Measurements from ENCODE around the gene PROSER3.
"Not testable (repeated sequence)": the region's sequence is repeated elsewhere in the genome, so short reads cannot be mapped to it uniquely, and the experiment has no call there.

Gene PROSER3

GRCh38 chr19:35795564-35795963 is 37.6 kb downstream of the PROSER3 start:
- not testable (repeated sequence) for DNase-seq

GRCh38 chr19:35796645-35797542 is 38.9 kb downstream of the PROSER3 start:
- DNase-seq = no peak

- DNase-seq = no peak
These were observed 39.7 kb downstream of the PROSER3 start for GRCh38 chr19:35797663-35798062.

GRCh38 chr19:35801828-35802227 is 43.9 kb downstream of the PROSER3 start:
- no peak for DNase-seq

- no peak for DNase-seq
These were observed 47.6 kb downstream of the PROSER3 start for GRCh38 chr19:35805526-35806102.

GRCh38 chr19:35806597-35806996 is 48.6 kb downstream of the PROSER3 start:
- DNase-seq = no peak

GRCh38 chr19:35807633-35808032 is 49.7 kb downstream of the PROSER3 start:
- no peak for DNase-seq

GRCh38 chr19:35811317-35812219 is 53.6 kb downstream of the PROSER3 start:
- DNase-seq = no peak

- no peak for DNase-seq
These were observed 54.5 kb downstream of the PROSER3 start, which contains the start of gene PRODH2 for GRCh38 chr19:35812220-35813042. Gene PRODH2, minus strand, starts transcription at chr19:35812845. Its CDS starts 40 bp downstream, at chr19:35812805.

GRCh38 chr19:35813043-35813890 is 55.3 kb downstream of the PROSER3 start:
- DNase-seq = no peak

- no peak for DNase-seq
These were observed 58.3 kb downstream of the PROSER3 start for GRCh38 chr19:35816262-35816661.

- DNase-seq = no peak
These were observed 58.9 kb downstream of the PROSER3 start for GRCh38 chr19:35816846-35817245.

- no peak for DNase-seq
These were observed 60.5 kb downstream of the PROSER3 start for GRCh38 chr19:35818445-35818844.
